NB4 (cell line): ENCODE results near the gene SPP2.

Source experiments
- DNase-seq: peaks from one replicate; pipeline ENCODE4 v3.0.0; 2010; ENCODE audit warnings: low read depth
- H3K4me3 ChIP-seq: one replicate; pipeline ENCODE4 v1.5.1; 2011; ENCODE audit warnings: mild to moderate bottlenecking, low read depth, low read length, moderate library complexity
- MAX ChIP-seq: IDR thresholded peaks from 2 replicates; pipeline ENCODE4 v1.6.1; 2011; ENCODE audit warnings: low read depth, low read length
- MYC ChIP-seq: IDR thresholded peaks from 2 replicates; pipeline ENCODE4 v1.6.1; 2011; ENCODE audit warnings: low read depth, low read length
- POLR2A ChIP-seq: IDR thresholded peaks from 2 replicates; pipeline ENCODE4 v1.6.1; 2011; ENCODE audit warnings: mild to moderate bottlenecking; ENCODE audit not compliant: insufficient read length; ENCODE audit errors: extremely low read depth
- TF ChIP-seq, protein P1 (sequence below): IDR thresholded peaks from one replicate; pipeline ENCODE4 v1.5.1; 2012; ENCODE audit warnings: low read depth, low read length

Gene SPP2

GRCh38 chr2:234075518-234075915, 25.0 kb downstream of the SPP2 start:
- H3K4me3 ChIP-seq = no peak overlapping the region
- TF ChIP-seq, protein P1, sequence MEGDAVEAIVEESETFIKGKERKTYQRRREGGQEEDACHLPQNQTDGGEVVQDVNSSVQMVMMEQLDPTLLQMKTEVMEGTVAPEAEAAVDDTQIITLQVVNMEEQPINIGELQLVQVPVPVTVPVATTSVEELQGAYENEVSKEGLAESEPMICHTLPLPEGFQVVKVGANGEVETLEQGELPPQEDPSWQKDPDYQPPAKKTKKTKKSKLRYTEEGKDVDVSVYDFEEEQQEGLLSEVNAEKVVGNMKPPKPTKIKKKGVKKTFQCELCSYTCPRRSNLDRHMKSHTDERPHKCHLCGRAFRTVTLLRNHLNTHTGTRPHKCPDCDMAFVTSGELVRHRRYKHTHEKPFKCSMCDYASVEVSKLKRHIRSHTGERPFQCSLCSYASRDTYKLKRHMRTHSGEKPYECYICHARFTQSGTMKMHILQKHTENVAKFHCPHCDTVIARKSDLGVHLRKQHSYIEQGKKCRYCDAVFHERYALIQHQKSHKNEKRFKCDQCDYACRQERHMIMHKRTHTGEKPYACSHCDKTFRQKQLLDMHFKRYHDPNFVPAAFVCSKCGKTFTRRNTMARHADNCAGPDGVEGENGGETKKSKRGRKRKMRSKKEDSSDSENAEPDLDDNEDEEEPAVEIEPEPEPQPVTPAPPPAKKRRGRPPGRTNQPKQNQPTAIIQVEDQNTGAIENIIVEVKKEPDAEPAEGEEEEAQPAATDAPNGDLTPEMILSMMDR = no peak
- no peak for TF ChIP-seq MAX
- TF ChIP-seq MYC = no peak
- no peak for TF ChIP-seq POLR2A
- no peak for DNase-seq

- no peak overlapping the region for H3K4me3 ChIP-seq
- TF ChIP-seq POLR2A (no peak), MAX (no peak), MYC (no peak)
- TF ChIP-seq, protein P1 = no peak
- no peak for DNase-seq
Measured at GRCh38 chr2:234075947-234076346, 25.4 kb downstream of the SPP2 start.

DNA sequence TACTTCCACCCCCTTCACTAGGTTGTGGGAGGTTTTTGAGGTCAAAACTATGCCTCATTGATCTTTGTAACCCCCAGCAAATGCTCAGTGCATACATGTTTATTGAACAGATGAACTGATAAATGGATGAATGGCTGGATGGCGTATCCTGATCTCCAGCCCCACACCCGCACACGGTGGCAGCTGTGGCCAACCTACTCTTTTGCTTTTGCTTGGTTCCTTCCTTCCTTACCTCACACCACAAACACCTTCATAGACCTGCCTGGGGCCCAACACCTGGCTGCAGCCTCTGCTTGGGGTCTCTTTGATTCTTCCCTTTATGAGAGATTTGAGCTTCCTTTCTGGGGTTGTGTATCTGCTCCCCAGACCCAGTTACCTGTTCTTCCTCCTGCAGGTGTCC, 25.9 kb downstream of the SPP2 start:
- TF ChIP-seq MYC (no peak), MAX (no peak), POLR2A (no peak)
- TF ChIP-seq, protein P1 = no peak
- DNase-seq = no peak
- H3K4me3 ChIP-seq = no peak overlapping the region

DNA sequence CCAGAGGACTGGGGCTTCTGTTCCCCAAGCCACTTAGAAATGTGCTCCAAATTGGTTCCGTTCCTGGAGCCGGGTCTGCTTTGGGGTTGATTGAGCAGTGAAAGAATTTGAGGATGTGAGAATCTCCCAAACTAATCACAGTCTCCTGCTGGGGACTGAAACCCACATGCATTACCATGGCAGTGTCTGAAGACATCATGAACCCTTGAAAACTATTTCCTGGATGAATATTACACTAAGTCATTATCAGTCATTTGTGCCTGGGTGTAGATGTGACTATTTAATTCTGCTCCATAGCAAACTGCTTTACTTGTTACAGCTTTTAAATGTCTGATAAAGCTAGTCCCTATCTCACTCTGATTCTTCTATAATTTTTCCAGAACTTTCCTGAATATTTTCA, 27.6 kb downstream of the SPP2 start:
- H3K4me3 ChIP-seq = no peak overlapping the region
- TF ChIP-seq POLR2A = no peak
- TF ChIP-seq, protein P1 = no peak
- no peak for TF ChIP-seq MAX
- TF ChIP-seq MYC = no peak
- no peak for DNase-seq

- H3K4me3 ChIP-seq = no peak overlapping the region
- DNase-seq = no peak
- TF ChIP-seq, protein P1 = no peak
Measured at GRCh38 chr2:234081970-234082822, 31.7 kb downstream of the SPP2 start.
